GM12878 (cell line): ENCODE results near the gene RACK1. TPM values are rescaled to one million over a fixed set of nuclear protein-coding genes. Genes with fewer than 3 reads are reported as not detected.

Experiments
- ATAC-seq: fragments of 200-7000 bp; cut with Tn5 transposase; 3 replicates; pipeline ENCODE4 v1.9.1; 2020; ENCODE audit warnings: mild to moderate bottlenecking, moderate library complexity
- BruUV-seq: library from RNA; stranded (reverse); fragments of 400-500 nt; replicated peaks from 2 replicates; lab custom pipeline; 2021; lab: Mats Ljungman, UMichigan
- CTCF ChIA-PET: fragments of 300-600 bp; sonication (Branson Sonifier 250); formaldehyde crosslinking; extraction: SDS; loops from one replicate; lab custom pipeline; 2021; ENCODE audit warnings: inconsistent platforms; lab: Yijun Ruan, JAX
- POLR2A ChIA-PET: fragments of 350-600 bp; formaldehyde crosslinking; extraction: SDS; loops from one replicate; lab custom pipeline; 2021; ENCODE audit warnings: inconsistent platforms; lab: Charles Lee
- RAD21 ChIA-PET: fragments of 300-600 bp; sonication (Branson Sonifier 250); formaldehyde crosslinking; loops from one replicate; lab custom pipeline; 2023; ENCODE audit warnings: antibody characterized with exemption; ENCODE audit not compliant: unreplicated experiment; lab: Charles Lee
- SMC1A ChIA-PET: fragments of 300-600 bp; sonication (Branson Sonifier 250); formaldehyde crosslinking; loops from one replicate; lab custom pipeline; 2023; ENCODE audit not compliant: unreplicated experiment, uncharacterized antibody; lab: Charles Lee
- DNase-seq: peaks from one replicate; pipeline ENCODE4 v3.0.0-alpha.2; 2011; ENCODE audit warnings: low read depth, low spot score
- FAIRE-seq: peaks from 3 replicates; lab custom pipeline; 2011; peaks lifted over from hg19 to GRCh38; lab: Jason Lieb, UNC
- H2AFZ ChIP-seq: 2 replicates; pipeline ENCODE4 v1.6.0; 2011; ENCODE audit warnings: low read depth, low read length, control low read depth; ENCODE audit not compliant: control insufficient read depth
- H3K27ac ChIP-seq: 2 replicates; pipeline ENCODE4 v1.5.1; 2011; ENCODE audit warnings: control low read depth; ENCODE audit not compliant: control insufficient read depth, insufficient read depth
- H3K27me3 ChIP-seq, 2 experiments: replicated peaks in 1 of 2; 2 replicates each; pipeline versions ENCODE4 v1.6.0 to v1.6.1; 2011; ENCODE audit warnings: low read length in 1 of 2; ENCODE audit not compliant: control insufficient read depth in 2 of 2, insufficient read depth in 2 of 2
- H3K36me3 ChIP-seq, 2 experiments: 2 replicates each; pipeline ENCODE4 v1.5.1; 2011; ENCODE audit warnings: low read length in 1 of 2; ENCODE audit not compliant: control insufficient read depth in 2 of 2, insufficient read depth in 2 of 2
- H3K4me1 ChIP-seq: 2 replicates; pipeline ENCODE4 v1.6.1; 2011; ENCODE audit warnings: mild to moderate bottlenecking, low read length, moderate library complexity, mixed read lengths; ENCODE audit not compliant: control insufficient read depth, insufficient read depth
- H3K4me2 ChIP-seq: 2 replicates; pipeline ENCODE4 v1.6.0; 2011; ENCODE audit warnings: control low read depth; ENCODE audit not compliant: control insufficient read depth, insufficient read depth
- H3K4me3 ChIP-seq: fragments of 200-600 bp; sonication (generic); 2 replicates; pipeline ENCODE4 v1.5.1; 2016
- H3K79me2 ChIP-seq: 2 replicates; pipeline ENCODE4 v1.6.0; 2011; ENCODE audit warnings: low read length; ENCODE audit not compliant: control insufficient read depth, insufficient read depth
- H3K9ac ChIP-seq: 2 replicates; pipeline ENCODE4 v1.8.0; 2011; ENCODE audit warnings: low read length, control low read depth, mixed read lengths; ENCODE audit not compliant: control insufficient read depth, insufficient read depth
- H3K9me3 ChIP-seq: replicated peaks from 3 replicates; pipeline ENCODE4 v1.5.1; 2011; ENCODE audit warnings: mild to moderate bottlenecking, low read length; ENCODE audit not compliant: control insufficient read depth, insufficient read depth
- H4K20me1 ChIP-seq: 2 replicates; pipeline ENCODE4 v1.6.0; 2011; ENCODE audit not compliant: control insufficient read depth, insufficient read depth
- CREM ChIP-seq: IDR thresholded peaks from 2 replicates; pipeline ENCODE4 v1.6.1; 2014; ENCODE audit warnings: antibody characterized with exemption, low read depth
- DPF2 ChIP-seq: fragments of 450-650 bp; IDR thresholded peaks from 2 replicates; pipeline ENCODE4 v1.6.1; 2017; ENCODE audit warnings: mild to moderate bottlenecking
- MTA3 ChIP-seq: IDR thresholded peaks from 2 replicates; pipeline ENCODE4 v1.6.1; 2012; ENCODE audit warnings: low read length, inconsistent platforms, borderline replicate concordance
- MYC ChIP-seq: IDR thresholded peaks from 2 replicates; pipeline ENCODE4 v1.6.1; 2011; ENCODE audit warnings: mild to moderate bottlenecking, low read length, moderate library complexity, inconsistent platforms; ENCODE audit not compliant: insufficient read depth, insufficient replicate concordance, insufficient read length, severe bottlenecking
- NRF1 ChIP-seq: conservative IDR thresholded peaks from 2 replicates; pipeline ENCODE4 v1.6.1; 2011; ENCODE audit warnings: mild to moderate bottlenecking, low read depth, low read length, improper control_type of control experiment
- PAX5 ChIP-seq: IDR thresholded peaks from 2 replicates; pipeline ENCODE4 v1.6.1; 2011; ENCODE audit warnings: low read depth, low read length, borderline replicate concordance
- PAX8 ChIP-seq: fragments of 450-650 bp; IDR thresholded peaks from 2 replicates; pipeline ENCODE4 v1.6.1; 2017; ENCODE audit warnings: mild to moderate bottlenecking, moderate library complexity
- POLR2A ChIP-seq: IDR thresholded peaks from 2 replicates; pipeline ENCODE4 v1.6.1; 2011; ENCODE audit warnings: low read depth, mild to moderate bottlenecking, low read length
- RELA ChIP-seq: fragments of 450-650 bp; IDR thresholded peaks from 2 replicates; pipeline ENCODE4 v1.8.0; 2014; ENCODE audit warnings: borderline replicate concordance; ENCODE audit not compliant: partially characterized antibody
- YBX1 ChIP-seq: fragments of 450-650 bp; IDR thresholded peaks from 2 replicates; pipeline ENCODE4 v1.6.1; 2016; ENCODE audit warnings: antibody characterized with exemption
- ZBED1 ChIP-seq: IDR thresholded peaks from 2 replicates; pipeline ENCODE4 v1.6.1; 2016; ENCODE audit warnings: borderline replicate concordance
- ZNF217 ChIP-seq: fragments of 450-650 bp; IDR thresholded peaks from 2 replicates; pipeline ENCODE4 v1.6.1; 2017; ENCODE audit warnings: antibody characterized with exemption, mild to moderate bottlenecking
- ZNF384 ChIP-seq: IDR thresholded peaks from 2 replicates; pipeline ENCODE4 v1.6.1; 2012; ENCODE audit warnings: low read depth, mild to moderate bottlenecking, low read length, improper control_type of control experiment, borderline replicate concordance
- WGBS: methylation state at CpG from one replicate; pipeline ENCODE4 v1.1.6; 2016; ENCODE audit warnings: low lambda C conversion rate; ENCODE audit not compliant: insufficient replicate concordance, insufficient coverage; ENCODE audit errors: missing lambda C conversion rate; 5-methylcytosine and 5-hydroxymethylcytosine counted together
- in situ Hi-C: fragments of 300-500 bp; cut with MboI; formaldehyde crosslinking; loops from 9 replicates; pipeline ENCODE4 v1.14.3; 2018; ENCODE audit warnings: mixed read lengths
- intact Hi-C: fragments of 100-400 bp; cut with micrococcal nuclease; formaldehyde crosslinking; loops from one replicate; pipeline ENCODE4 v1.14.2; 2022; ENCODE audit not compliant: unreplicated experiment
- polyA plus RNA-seq, 11 experiments: library from polyadenylated mRNA; depleted of rRNA in 4 of 11; unstranded in 6 of 11; stranded (reverse) in 5 of 11; fragments of >200 nt; fragmentation: Nextera tagmentation in 4 of 11; fragmentation: Illumina TruSeq in 1 of 11; extraction: Ambion mirVana in 4 of 11; extraction: Trizol in 1 of 11; gene quantifications; 1 replicate in 1 of 11; 2 replicates in 10 of 11; pipeline versions ENCODE4 v1.2.1 to v1.2.3, GENCODE V29; 2011 to 2016; ENCODE audit warnings: inconsistent platforms in 2 of 11, missing spikeins in 2 of 11, low read depth in 1 of 11
- total RNA-seq, 4 experiments: library from RNA; depleted of rRNA in 3 of 4; stranded (reverse); fragments of >200 nt in 3 of 4; fragmentation: Illumina TruSeq in 1 of 4; extraction: Trizol in 1 of 4; gene quantifications; 2 replicates each; pipeline versions ENCODE4 v1.2.1 to v1.2.3, GENCODE V29; 2013 to 2021
- TF ChIP-seq, protein P1 (sequence below): fragments of 450-650 bp; IDR thresholded peaks from 2 replicates; pipeline ENCODE4 v1.6.1; 2017; ENCODE audit warnings: mild to moderate bottlenecking
- TF ChIP-seq, protein P2 (sequence below): fragments of 450-650 bp; IDR thresholded peaks from 2 replicates; pipeline ENCODE4 v1.6.1; 2016; ENCODE audit warnings: mild to moderate bottlenecking, moderate library complexity, borderline replicate concordance
- TF ChIP-seq, protein P3 (sequence below): IDR thresholded peaks from 2 replicates; pipeline ENCODE4 v1.6.1; 2011; ENCODE audit warnings: borderline replicate concordance, low read depth, mild to moderate bottlenecking, moderate library complexity, low read length; ENCODE audit not compliant: insufficient read depth, poor library complexity, severe bottlenecking

Gene RACK1
- total and polyA plus RNA-seq, 10 of the 15 experiments (the other 5 are each of a cell fraction or from before 2014, with no cell fraction given) = 1,365 to 6,584 (median 4,167) TPM

DNA sequence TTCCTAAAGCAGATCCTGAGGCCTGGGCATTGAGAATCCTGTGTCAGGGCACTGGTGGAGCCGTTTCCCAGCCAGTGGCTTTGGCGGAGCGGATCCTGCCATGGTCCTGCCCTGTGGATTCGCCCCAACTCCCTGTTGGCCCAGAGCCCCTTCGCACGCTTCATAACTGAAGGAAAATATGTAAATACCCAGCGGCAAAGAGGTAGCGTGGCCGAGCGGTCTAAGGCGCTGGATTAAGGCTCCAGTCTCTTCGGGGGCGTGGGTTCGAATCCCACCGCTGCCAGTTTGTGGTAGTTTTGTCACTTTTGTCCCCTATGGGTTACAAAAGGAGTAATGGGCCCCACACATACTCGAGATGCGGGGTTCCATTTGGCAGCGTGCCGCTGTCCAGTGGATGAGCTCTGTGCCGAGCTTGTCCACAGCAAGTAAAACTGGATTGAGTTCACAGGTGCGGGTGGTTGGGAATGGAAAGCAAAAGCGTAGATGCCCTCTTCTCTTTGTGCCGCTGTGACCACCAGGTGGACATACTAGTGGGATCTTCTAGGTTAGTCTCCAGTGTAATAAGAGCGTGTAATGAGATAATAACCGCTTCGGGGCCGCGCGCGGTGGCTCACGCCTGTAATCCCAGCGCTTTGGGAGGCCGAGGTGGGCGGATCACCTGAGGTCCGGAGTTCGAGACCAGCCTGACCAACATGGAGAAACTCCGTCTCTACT lies 56.0 kb downstream of the RACK1 start:
- H3K9ac ChIP-seq = peak overlapping the region; percentile 86
- H3K4me2 ChIP-seq = peak overlapping the region; percentile 94
- no peaks in the 10 kb centered on the region; the same call in 1 of the 2 replicates for H3K79me2 ChIP-seq
- under 1% methylated on average over 37 of the region's 37 CpGs for WGBS
- intact Hi-C loops = loop anchor here (1.0 to 2.0 kb wide), 2 partner anchors 14 to 73 kb away; partner anchors contain the start of gene TRIM52
- FAIRE-seq (no peak), DNase-seq (no peak), ATAC-seq (peak; percentile 4)
- no peaks in the 10 kb centered on the region for H3K27me3 ChIP-seq
- H3K9me3 ChIP-seq = no peaks in the 10 kb centered on the region
- ChIA-PET POLR2A (interaction anchor here (0.7 to 4.4 kb wide), 8 partner anchors 11 to 60 kb away, joined by 3 to 20 read pairs (median 10); partner anchors contain the start of genes RACK1, TRIM41 and TRIM7), CTCF (interaction anchor here (0.7 to 7.6 kb wide), 10 partner anchors 15 to 380 kb away, joined by 3 to 96 read pairs (median 4); partner anchors contain the start of genes TRIM52 and TRIM7), SMC1A (interaction anchor here (1.0 to 4.5 kb wide), 4 partner anchors 19 to 37 kb away, joined by 3 to 40 read pairs (median 7); partner anchors contain the start of gene TRIM7), RAD21 (interaction anchor here (1.0 to 6.9 kb wide), 6 partner anchors 10 to 74 kb away, joined by 5 to 72 read pairs (median 8); partner anchors contain the start of genes RACK1, TRIM41, TRIM52 and TRIM7)
- no peaks in the 10 kb centered on the region for H4K20me1 ChIP-seq
- in situ Hi-C loops = loop anchor here (10.0 kb wide), 1 partner anchor 67 kb away; no protein-coding TSS in a partner anchor
- peak overlapping the region; percentile 84; the same call in 1 of the 2 replicates for H3K27ac ChIP-seq
- peaks cover 8% of the 10 kb centered on the region for H3K4me1 ChIP-seq
- no peaks in the 10 kb centered on the region for H3K36me3 ChIP-seq
- peak overlapping the region; percentile 73 for H2AFZ ChIP-seq
- BruUV-seq = no TSS peak
- peak overlapping the region; percentile 95; the same call in 1 of the 2 replicates for H3K4me3 ChIP-seq
- TF ChIP-seq YBX1 (no peak), CREM (no peak; the same call in 1 of the 2 replicates), DPF2 (0 out of 2 replicates have a peak, but pooled peaks have one; percentile 23), POLR2A (no peak), RELA (no peak), MYC (no peak), PAX8 (no peak), ZNF384 (no peak), ZNF217 (peak; percentile 96), NRF1 (no peak), PAX5 (no peak), MTA3 (no peak), ZBED1 (no peak)
- TF ChIP-seq, protein P1, sequence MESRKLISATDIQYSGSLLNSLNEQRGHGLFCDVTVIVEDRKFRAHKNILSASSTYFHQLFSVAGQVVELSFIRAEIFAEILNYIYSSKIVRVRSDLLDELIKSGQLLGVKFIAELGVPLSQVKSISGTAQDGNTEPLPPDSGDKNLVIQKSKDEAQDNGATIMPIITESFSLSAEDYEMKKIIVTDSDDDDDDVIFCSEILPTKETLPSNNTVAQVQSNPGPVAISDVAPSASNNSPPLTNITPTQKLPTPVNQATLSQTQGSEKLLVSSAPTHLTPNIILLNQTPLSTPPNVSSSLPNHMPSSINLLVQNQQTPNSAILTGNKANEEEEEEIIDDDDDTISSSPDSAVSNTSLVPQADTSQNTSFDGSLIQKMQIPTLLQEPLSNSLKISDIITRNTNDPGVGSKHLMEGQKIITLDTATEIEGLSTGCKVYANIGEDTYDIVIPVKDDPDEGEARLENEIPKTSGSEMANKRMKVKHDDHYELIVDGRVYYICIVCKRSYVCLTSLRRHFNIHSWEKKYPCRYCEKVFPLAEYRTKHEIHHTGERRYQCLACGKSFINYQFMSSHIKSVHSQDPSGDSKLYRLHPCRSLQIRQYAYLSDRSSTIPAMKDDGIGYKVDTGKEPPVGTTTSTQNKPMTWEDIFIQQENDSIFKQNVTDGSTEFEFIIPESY = no peak
- TF ChIP-seq, protein P2, sequence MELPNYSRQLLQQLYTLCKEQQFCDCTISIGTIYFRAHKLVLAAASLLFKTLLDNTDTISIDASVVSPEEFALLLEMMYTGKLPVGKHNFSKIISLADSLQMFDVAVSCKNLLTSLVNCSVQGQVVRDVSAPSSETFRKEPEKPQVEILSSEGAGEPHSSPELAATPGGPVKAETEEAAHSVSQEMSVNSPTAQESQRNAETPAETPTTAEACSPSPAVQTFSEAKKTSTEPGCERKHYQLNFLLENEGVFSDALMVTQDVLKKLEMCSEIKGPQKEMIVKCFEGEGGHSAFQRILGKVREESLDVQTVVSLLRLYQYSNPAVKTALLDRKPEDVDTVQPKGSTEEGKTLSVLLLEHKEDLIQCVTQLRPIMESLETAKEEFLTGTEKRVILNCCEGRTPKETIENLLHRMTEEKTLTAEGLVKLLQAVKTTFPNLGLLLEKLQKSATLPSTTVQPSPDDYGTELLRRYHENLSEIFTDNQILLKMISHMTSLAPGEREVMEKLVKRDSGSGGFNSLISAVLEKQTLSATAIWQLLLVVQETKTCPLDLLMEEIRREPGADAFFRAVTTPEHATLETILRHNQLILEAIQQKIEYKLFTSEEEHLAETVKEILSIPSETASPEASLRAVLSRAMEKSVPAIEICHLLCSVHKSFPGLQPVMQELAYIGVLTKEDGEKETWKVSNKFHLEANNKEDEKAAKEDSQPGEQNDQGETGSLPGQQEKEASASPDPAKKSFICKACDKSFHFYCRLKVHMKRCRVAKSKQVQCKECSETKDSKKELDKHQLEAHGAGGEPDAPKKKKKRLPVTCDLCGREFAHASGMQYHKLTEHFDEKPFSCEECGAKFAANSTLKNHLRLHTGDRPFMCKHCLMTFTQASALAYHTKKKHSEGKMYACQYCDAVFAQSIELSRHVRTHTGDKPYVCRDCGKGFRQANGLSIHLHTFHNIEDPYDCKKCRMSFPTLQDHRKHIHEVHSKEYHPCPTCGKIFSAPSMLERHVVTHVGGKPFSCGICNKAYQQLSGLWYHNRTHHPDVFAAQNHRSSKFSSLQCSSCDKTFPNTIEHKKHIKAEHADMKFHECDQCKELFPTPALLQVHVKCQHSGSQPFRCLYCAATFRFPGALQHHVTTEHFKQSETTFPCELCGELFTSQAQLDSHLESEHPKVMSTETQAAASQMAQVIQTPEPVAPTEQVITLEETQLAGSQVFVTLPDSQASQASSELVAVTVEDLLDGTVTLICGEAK = peak; percentile 66
- TF ChIP-seq, protein P3, sequence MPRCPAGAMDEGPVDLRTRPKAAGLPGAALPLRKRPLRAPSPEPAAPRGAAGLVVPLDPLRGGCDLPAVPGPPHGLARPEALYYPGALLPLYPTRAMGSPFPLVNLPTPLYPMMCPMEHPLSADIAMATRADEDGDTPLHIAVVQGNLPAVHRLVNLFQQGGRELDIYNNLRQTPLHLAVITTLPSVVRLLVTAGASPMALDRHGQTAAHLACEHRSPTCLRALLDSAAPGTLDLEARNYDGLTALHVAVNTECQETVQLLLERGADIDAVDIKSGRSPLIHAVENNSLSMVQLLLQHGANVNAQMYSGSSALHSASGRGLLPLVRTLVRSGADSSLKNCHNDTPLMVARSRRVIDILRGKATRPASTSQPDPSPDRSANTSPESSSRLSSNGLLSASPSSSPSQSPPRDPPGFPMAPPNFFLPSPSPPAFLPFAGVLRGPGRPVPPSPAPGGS = no peak
